DMS79 treated with DMSO at 0.1 percent for 48 hours (cell line): Measurements from ENCODE around the gene CUL1.
A peak's percentile ranks its signal among the peaks of the same experiment; 100 is the strongest.
"Not testable (repeated sequence)": the region's sequence is repeated elsewhere in the genome, so short reads cannot be mapped to it uniquely, and the experiment has no call there.

Experiments
- DNase-seq: peaks from one replicate; lab custom pipeline; 2025; lab: John Stamatoyannopoulos, UW

The CUL1 gene

GRCh38 chr7:148697256-148698006 is 1.3 kb upstream of the CUL1 start:
- DNase-seq: no peak

- no peak for DNase-seq
Measured at GRCh38 chr7:148698007-148698396, 701 bp upstream of the CUL1 start.

- DNase-seq: no peak
Measured at GRCh38 chr7:148699024-148699781, 500 bp downstream of the CUL1 start.

GRCh38 chr7:148699782-148700629 is 1.3 kb downstream of the CUL1 start:
- DNase-seq: peak; percentile 15

- DNase-seq: no peak
Measured at GRCh38 chr7:148700661-148701064, 2.0 kb downstream of the CUL1 start.

GRCh38 chr7:148701414-148701813 is 2.7 kb downstream of the CUL1 start:
- no peak for DNase-seq

- no peak for DNase-seq
Measured at GRCh38 chr7:148702876-148703670, 4.4 kb downstream of the CUL1 start.

GRCh38 chr7:148703671-148703962 is 4.9 kb downstream of the CUL1 start:
- DNase-seq: not testable (repeated sequence)

GRCh38 chr7:148704189-148704588 is 5.5 kb downstream of the CUL1 start:
- no peak for DNase-seq

GRCh38 chr7:148704970-148705369 is 6.3 kb downstream of the CUL1 start:
- no peak for DNase-seq

GRCh38 chr7:148706368-148706767 is 7.7 kb downstream of the CUL1 start:
- DNase-seq: no peak

GRCh38 chr7:148708026-148708885 is 9.6 kb downstream of the CUL1 start:
- DNase-seq: no peak

GRCh38 chr7:148709014-148709413 is 10.3 kb downstream of the CUL1 start:
- no peak for DNase-seq

GRCh38 chr7:148710426-148710825 is 11.7 kb downstream of the CUL1 start:
- DNase-seq: not testable (repeated sequence)

- DNase-seq: no peak
Measured at GRCh38 chr7:148711191-148712102, 12.7 kb downstream of the CUL1 start.

GRCh38 chr7:148712678-148713329 is 14.1 kb downstream of the CUL1 start:
- DNase-seq: no peak

- DNase-seq: no peak
Measured at GRCh38 chr7:148714498-148714897, 15.8 kb downstream of the CUL1 start.

GRCh38 chr7:148715027-148715426 is 16.3 kb downstream of the CUL1 start:
- no peak for DNase-seq

GRCh38 chr7:148717266-148717793 is 18.6 kb downstream of the CUL1 start:
- DNase-seq: no peak
